Gastrocnemius medialis (tissue), 4 donors: ENCODE measurements around the gene COL25A1. TPM values are rescaled to one million over a fixed set of nuclear protein-coding genes. Genes with fewer than 3 reads are reported as not detected.

ENCODE experiments used
- ATAC-seq, 2 donors: fragments of 150-250 bp; one replicate each; pipeline ENCODE4 v1.9.1; 2016
- DNase-seq, 2 donors: peaks; one replicate each; pipeline ENCODE4 v3.0.0-alpha.2; 2019
- H3K27ac ChIP-seq, 4 donors: fragments of 200-600 bp; sonication (generic); 1 replicate in 1 of 4; 2 replicates in 3 of 4; pipeline ENCODE4 v1.5.1; 2016 to 2018; ENCODE audit warnings: mild to moderate bottlenecking in 2 of 4, moderate library complexity in 1 of 4
- H3K27me3 ChIP-seq, 3 donors: fragments of 200-600 bp; sonication (generic) in 2 of 3; 1 replicate in 1 of 3; 2 replicates in 2 of 3; pipeline versions ENCODE4 v1.5.1 to v1.6.0; 2016 to 2019; ENCODE audit warnings: mild to moderate bottlenecking in 1 of 3, moderate library complexity in 1 of 3
- H3K36me3 ChIP-seq, 2 donors: fragments of 200-600 bp; sonication (generic) in 1 of 2; one replicate each; pipeline ENCODE4 v1.5.1; 2017 to 2018
- H3K4me1 ChIP-seq, 2 donors: fragments of 200-600 bp; sonication (generic) in 1 of 2; one replicate each; pipeline ENCODE4 v1.5.1; 2016 to 2017; ENCODE audit warnings: mild to moderate bottlenecking in 2 of 2
- H3K4me3 ChIP-seq, 4 donors: fragments of 200-600 bp; sonication (generic) in 3 of 4; 1 replicate in 1 of 4; 2 replicates in 3 of 4; pipeline ENCODE4 v1.5.1; 2016 to 2019; ENCODE audit warnings: mild to moderate bottlenecking in 2 of 4
- H3K9me3 ChIP-seq, 3 donors: fragments of 200-600 bp; sonication (generic) in 2 of 3; 1 replicate in 1 of 3; 2 replicates in 2 of 3; pipeline ENCODE4 v1.5.1; 2016 to 2019
- CTCF ChIP-seq, 5 experiments: fragments of 450-650 bp in 3 of 5; fragments of 200-600 bp in 2 of 5; sonication (generic) in 2 of 5; IDR thresholded peaks in 4 of 5; conservative IDR thresholded peaks in 1 of 5; 1 replicate in 4 of 5; 2 replicates in 1 of 5; pipeline ENCODE4 v1.5.1; 2016 to 2019; ENCODE audit warnings: antibody characterized with exemption in 5 of 5, mild to moderate bottlenecking in 3 of 5, moderate library complexity in 3 of 5
- POLR2A ChIP-seq, 2 donors: fragments of 450-650 bp; IDR thresholded peaks; one replicate each; pipeline ENCODE4 v1.6.1; 2017; ENCODE audit warnings: antibody characterized with exemption in 2 of 2, mild to moderate bottlenecking in 2 of 2, moderate library complexity in 2 of 2
- in situ Hi-C, 4 donors: fragments of 200-750 bp; cut with MboI; loops; one replicate each; pipeline versions ENCODE4 v1.15.0 to v1.8.0; 2017; ENCODE audit warnings: low sequenced_read_pairs in 4 of 4
- intact Hi-C: fragments of 100-400 bp; cut with DNase I; formaldehyde crosslinking; loops from one replicate; pipeline ENCODE4 v1.15.1; 2023; ENCODE audit warnings: low total_unique reads
- total RNA-seq, 4 donors: library from RNA; depleted of rRNA; stranded (reverse); fragments of >200 nt; gene quantifications; one replicate each; pipeline versions ENCODE4 v1.1.0 to v1.2.3, GENCODE V29; 2016

Gene COL25A1
- total RNA-seq, 4 donors from 2014 or later = 0.27 to 2.0 (median 0.85) TPM; not detected in 1

GRCh38 chr4:108954880-108955279, 347.6 kb downstream of the COL25A1 start:
- DNase-seq (no peak), ATAC-seq (no peak)
- Histone ChIP-seq H3K27me3 (no peaks in the 10 kb centered on the region), H3K27ac (no peak overlapping the region), H3K9me3 (no peaks in the 10 kb centered on the region), H3K4me3 (no peak overlapping the region), H3K4me1 (no peaks in the 10 kb centered on the region), H3K36me3 (no peaks in the 10 kb centered on the region)
- in situ Hi-C loops = no loop called here
- TF ChIP-seq CTCF (IDR thresholded peaks at IDR 0.05 in 4 of 5, conservative IDR thresholded peaks at IDR 0.05 in 1 of 5) = no peak
- intact Hi-C loops = no loop called here

- no peak for TF ChIP-seq CTCF (IDR thresholded peaks at IDR 0.05 in 4 of 5, conservative IDR thresholded peaks at IDR 0.05 in 1 of 5)
- no peak for TF ChIP-seq POLR2A (IDR thresholded peaks at IDR 0.05)
- no peaks in the 10 kb centered on the region for H3K36me3 ChIP-seq
- intact Hi-C loops (no loop called here), in situ Hi-C loops (no loop called here)
- H3K27me3 ChIP-seq = no peaks in the 10 kb centered on the region
- ATAC-seq (no peak), DNase-seq (no peak)
- H3K4me3 ChIP-seq = no peak overlapping the region
- H3K4me1 ChIP-seq = no peaks in the 10 kb centered on the region
- no peak overlapping the region for H3K27ac ChIP-seq
- no peaks in the 10 kb centered on the region for H3K9me3 ChIP-seq
Observed at GRCh38 chr4:108953941-108954340, 348.5 kb downstream of the COL25A1 start.

GRCh38 chr4:108950158-108950915, 352.1 kb downstream of the COL25A1 start:
- Histone ChIP-seq H3K4me1 (no peaks in the 10 kb centered on the region), H3K4me3 (no peak overlapping the region), H3K9me3 (no peaks in the 10 kb centered on the region), H3K36me3 (no peaks in the 10 kb centered on the region), H3K27me3 (no peaks in the 10 kb centered on the region), H3K27ac (no peak overlapping the region)
- intact Hi-C loops (no loop called here), in situ Hi-C loops (no loop called here)
- ATAC-seq (no peak), DNase-seq (no peak)
- TF ChIP-seq CTCF (IDR thresholded peaks at IDR 0.05 in 4 of 5, conservative IDR thresholded peaks at IDR 0.05 in 1 of 5) = no peak
- no peak for TF ChIP-seq POLR2A (IDR thresholded peaks at IDR 0.05)

GRCh38 chr4:108947526-108947925, 354.9 kb downstream of the COL25A1 start:
- no peaks in the 10 kb centered on the region for H3K4me1 ChIP-seq
- intact Hi-C loops (no loop called here), in situ Hi-C loops (no loop called here)
- no peaks in the 10 kb centered on the region for H3K27me3 ChIP-seq
- TF ChIP-seq CTCF (IDR thresholded peaks at IDR 0.05 in 4 of 5, conservative IDR thresholded peaks at IDR 0.05 in 1 of 5) (no peak), POLR2A (IDR thresholded peaks at IDR 0.05) (no peak)
- no peak for DNase-seq
- no peak overlapping the region for H3K4me3 ChIP-seq
- H3K9me3 ChIP-seq = no peaks in the 10 kb centered on the region
- no peaks in the 10 kb centered on the region for H3K36me3 ChIP-seq
- no peak overlapping the region for H3K27ac ChIP-seq
- no peak for ATAC-seq

- Histone ChIP-seq H3K36me3 (no peaks in the 10 kb centered on the region), H3K27me3 (no peaks in the 10 kb centered on the region), H3K27ac (no peak overlapping the region), H3K4me3 (no peak overlapping the region), H3K4me1 (peaks cover 0 to 3% of the 10 kb centered on the region in 2 donors), H3K9me3 (no peaks in the 10 kb centered on the region)
- ATAC-seq = no peak
- intact Hi-C loops = no loop called here
- in situ Hi-C loops = no loop called here
- TF ChIP-seq POLR2A (IDR thresholded peaks at IDR 0.05) (no peak), CTCF (IDR thresholded peaks at IDR 0.05 in 4 of 5, conservative IDR thresholded peaks at IDR 0.05 in 1 of 5) (no peak)
- DNase-seq = no peak
Observed at GRCh38 chr4:108946237-108946636, 356.2 kb downstream of the COL25A1 start.
